Muscle of back (tissue), 11 donors: Measurements from ENCODE around the gene GRID1. TPM values are rescaled to one million over a fixed set of nuclear protein-coding genes. Genes with fewer than 3 reads are reported as not detected.

ENCODE experiments used
- DNase-seq, 3 donors: peaks; one replicate each; pipeline versions ENCODE4 v3.0.0 to v3.0.0-alpha.2; 2013
- polyA plus RNA-seq, 10 donors: library from polyadenylated mRNA; unstranded; fragments of 120-200 nt; gene quantifications; one replicate each; pipeline ENCODE4 v1.2.1, GENCODE V29; 2013; ENCODE audit not compliant: insufficient read length in 10 of 10

Gene GRID1
- polyA plus RNA-seq, 10 donors = 2.7 to 8.4 (median 5.9) TPM

GRCh38 chr10:86339226-86339865 lies 27.2 kb downstream of the GRID1 start:
- no peak for DNase-seq

- DNase-seq = no peak
Observed at GRCh38 chr10:86337121-86337601, 29.4 kb downstream of the GRID1 start.

- DNase-seq = no peak
Observed at GRCh38 chr10:86336341-86336740, 30.3 kb downstream of the GRID1 start.

- no peak for DNase-seq
Observed at GRCh38 chr10:86335831-86336230, 30.8 kb downstream of the GRID1 start.

GRCh38 chr10:86335257-86335656 lies 31.3 kb downstream of the GRID1 start:
- no peak for DNase-seq

- no peak for DNase-seq
Observed at GRCh38 chr10:86334488-86335085, 32.0 kb downstream of the GRID1 start.

- DNase-seq = no peak
Observed at GRCh38 chr10:86333826-86334487, 32.6 kb downstream of the GRID1 start.

GRCh38 chr10:86331861-86332260 lies 34.7 kb downstream of the GRID1 start:
- DNase-seq = no peak

GRCh38 chr10:86330778-86331763 lies 35.5 kb downstream of the GRID1 start:
- no peak for DNase-seq

GRCh38 chr10:86329896-86330680 lies 36.5 kb downstream of the GRID1 start:
- no peak for DNase-seq

- DNase-seq = no peak
Observed at GRCh38 chr10:86329093-86329710, 37.4 kb downstream of the GRID1 start.

- DNase-seq = no peak
Observed at GRCh38 chr10:86327954-86328725, 38.5 kb downstream of the GRID1 start.

GRCh38 chr10:86325158-86325557 lies 41.4 kb downstream of the GRID1 start:
- no peak for DNase-seq

GRCh38 chr10:86321568-86321967 lies 45.0 kb downstream of the GRID1 start:
- DNase-seq = no peak

- no peak for DNase-seq
Observed at GRCh38 chr10:86319676-86320075, 46.9 kb downstream of the GRID1 start.

- DNase-seq = no peak
Observed at GRCh38 chr10:86317949-86318725, 48.5 kb downstream of the GRID1 start.

GRCh38 chr10:86316990-86317389 lies 49.6 kb downstream of the GRID1 start:
- no peak for DNase-seq

GRCh38 chr10:86316274-86316835 lies 50.2 kb downstream of the GRID1 start:
- no peak for DNase-seq

GRCh38 chr10:86315549-86315942 lies 51.0 kb downstream of the GRID1 start:
- no peak for DNase-seq
